ENCODE results near the gene ASB16. TPM values are rescaled to one million over a fixed set of nuclear protein-coding genes. Genes with fewer than 3 reads are reported as not detected.

The ASB16 gene
- total RNA-seq, 1 donor, result 0.27 TPM

GRCh38 chr17:44198721-44199552 lies 28.4 kb downstream of the ASB16 start:
- no peak for DNase-seq (ENCODE audit: low read depth)
- peak overlapping the region; percentile 76 for H3K4me3 ChIP-seq (ENCODE audit: low read depth, low read length)
- no peak for TF ChIP-seq CTCF (IDR thresholded peaks at IDR 0.05; ENCODE audit: insufficient read depth, low read length)

GRCh38 chr17:44199553-44200477 lies 29.3 kb downstream of the ASB16 start, which contains the start of gene ATXN7L3:
Gene ATXN7L3 (minus strand): TSS chr17:44199884. CDS start chr17:44198070, 1,814 bp downstream.
- no peak for TF ChIP-seq CTCF (IDR thresholded peaks at IDR 0.05; ENCODE audit: insufficient read depth, low read length)
- H3K4me3 ChIP-seq (ENCODE audit: low read depth, low read length), result peak within 1 kb of the TSS; percentile 76
- DNase-seq (ENCODE audit: low read depth), result peak; percentile 97

- DNase-seq (ENCODE audit: low read depth), result no peak
- peak overlapping the region; percentile 73 for H3K4me3 ChIP-seq (ENCODE audit: low read depth, low read length)
- no peak for TF ChIP-seq CTCF (IDR thresholded peaks at IDR 0.05; ENCODE audit: insufficient read depth, low read length)
Measured at GRCh38 chr17:44200478-44201155, 30.1 kb downstream of the ASB16 start.

- DNase-seq (ENCODE audit: low read depth), result no peak
- TF ChIP-seq CTCF (IDR thresholded peaks at IDR 0.05; ENCODE audit: insufficient read depth, low read length), result no peak
Measured at GRCh38 chr17:44202756-44203155, 32.3 kb downstream of the ASB16 start.

GRCh38 chr17:44203731-44204440 lies 33.4 kb downstream of the ASB16 start:
- H3K4me3 ChIP-seq (ENCODE audit: low read depth, low read length), result no peak overlapping the region
- TF ChIP-seq CTCF (IDR thresholded peaks at IDR 0.05; ENCODE audit: insufficient read depth, low read length), result peak; percentile 77
- peak; percentile 71 for DNase-seq (ENCODE audit: low read depth)

More at GRCh38 chr17:44202756-44203155, 32.3 kb downstream of the ASB16 start:
- H3K4me3 ChIP-seq (ENCODE audit: low read depth, low read length), result no peak overlapping the region

- peak; percentile 64 for DNase-seq (ENCODE audit: low read depth)
- H3K4me3 ChIP-seq (ENCODE audit: low read depth, low read length), result no peak overlapping the region
Measured at GRCh38 chr17:44204441-44204882, 34.0 kb downstream of the ASB16 start.

More at GRCh38 chr17:44204441-44204882, 34.0 kb downstream of the ASB16 start:
- TF ChIP-seq CTCF (IDR thresholded peaks at IDR 0.05; ENCODE audit: insufficient read depth, low read length), result no peak
